ENCODE measurements around the gene CRIM1. TPM values are rescaled to one million over a fixed set of nuclear protein-coding genes. Genes with fewer than 3 reads are reported as not detected.
A peak's percentile ranks its signal among the peaks of the same experiment; 100 is the strongest.

The CRIM1 gene
- total and polyA plus RNA-seq, 12 donors = 7.6 to 66.3 (median 24.3) TPM

- Histone ChIP-seq H3K36me3 (replicated peaks in 1 of 2) (no peaks in the 10 kb centered on the region), H3K27ac (peak overlapping the region in 1 of 5 donors; percentile 62), H3K4me1 (replicated peaks in 1 of 2) (peaks cover 10 to 40% of the 10 kb centered on the region in 2 donors), H3K4me3 (no peak overlapping the region), H3K9me3 (replicated peaks in 1 of 3) (no peaks in the 10 kb centered on the region), H3K27me3 (no peaks in the 10 kb centered on the region)
- no peak for DNase-seq
- TF ChIP-seq POLR2A (IDR thresholded peaks at IDR 0.05) = no peak
- TF ChIP-seq CTCF (IDR thresholded peaks at IDR 0.05) = no peak
- intact Hi-C loops (cut with DNase I) = no loop called here
- 89 to 92% (median 90%) methylated on average over 8 of the region's 8 CpGs for whole genome bisulfite sequencing, 4 donors
Measured at GRCh38 chr2:36373149-36373926, 17.8 kb downstream of the CRIM1 start.

- Histone ChIP-seq H3K36me3 (replicated peaks in 1 of 2) (no peaks in the 10 kb centered on the region), H3K4me3 (no peak overlapping the region), H3K27me3 (no peaks in the 10 kb centered on the region), H3K4me1 (replicated peaks in 1 of 2) (peaks cover 10 to 40% of the 10 kb centered on the region in 2 donors), H3K9me3 (replicated peaks in 1 of 3) (no peaks in the 10 kb centered on the region), H3K27ac (no peak overlapping the region)
- 86 to 99% (median 92%) methylated on average over 3 of the region's 3 CpGs for WGBS, 4 donors
- DNase-seq = no peak
- TF ChIP-seq POLR2A (IDR thresholded peaks at IDR 0.05) = no peak
- no peak for TF ChIP-seq CTCF (IDR thresholded peaks at IDR 0.05)
- intact Hi-C loops (cut with DNase I) = no loop called here
Measured at GRCh38 chr2:36374585-36374984, 19.0 kb downstream of the CRIM1 start.

GRCh38 chr2:36376319-36376765 is 20.8 kb downstream of the CRIM1 start:
- H3K4me3 ChIP-seq = no peak overlapping the region
- no peak for TF ChIP-seq CTCF (IDR thresholded peaks at IDR 0.05)
- no peak for TF ChIP-seq POLR2A (IDR thresholded peaks at IDR 0.05)
- no peaks in the 10 kb centered on the region for H3K9me3 ChIP-seq (replicated peaks in 1 of 3)
- H3K27me3 ChIP-seq = no peaks in the 10 kb centered on the region
- H3K27ac ChIP-seq = no peak overlapping the region
- no peaks in the 10 kb centered on the region for H3K36me3 ChIP-seq (replicated peaks in 1 of 2)
- peaks cover 10 to 28% of the 10 kb centered on the region in 2 donors for H3K4me1 ChIP-seq (replicated peaks in 1 of 2)
- WGBS, 4 donors = 16 to 25% (median 17%) methylated on average over 8 of the region's 8 CpGs
- intact Hi-C loops (cut with DNase I) = no loop called here
- DNase-seq = peak; percentile 70 to 84 (median 82)

- H3K4me1 ChIP-seq (replicated peaks in 1 of 2) = peaks cover 6 to 20% of the 10 kb centered on the region in 2 donors
- intact Hi-C loops (cut with DNase I) = no loop called here
- 76 to 85% (median 80%) methylated on average over 3 to 5 of the region's 5 CpGs for WGBS, 4 donors
Measured at GRCh38 chr2:36376992-36377738, 21.6 kb downstream of the CRIM1 start.

More at GRCh38 chr2:36376992-36377738, 21.6 kb downstream of the CRIM1 start:
- DNase-seq = no peak
- Histone ChIP-seq H3K4me3 (no peak overlapping the region), H3K9me3 (replicated peaks in 1 of 3) (no peaks in the 10 kb centered on the region), H3K27ac (no peak overlapping the region), H3K36me3 (replicated peaks in 1 of 2) (no peaks in the 10 kb centered on the region), H3K27me3 (no peaks in the 10 kb centered on the region)
- TF ChIP-seq POLR2A (IDR thresholded peaks at IDR 0.05) (no peak), CTCF (IDR thresholded peaks at IDR 0.05) (no peak)
